ENCODE data around the gene WDR33. TPM values are rescaled to one million over a fixed set of nuclear protein-coding genes. Genes with fewer than 3 reads are reported as not detected.

Gene WDR33
- total and polyA plus RNA-seq, 9 of the 15 experiments (the other 6 are each of a cell fraction or from before 2014, with no cell fraction given) = 24.2 to 57.4 (median 38.4) TPM

DNA sequence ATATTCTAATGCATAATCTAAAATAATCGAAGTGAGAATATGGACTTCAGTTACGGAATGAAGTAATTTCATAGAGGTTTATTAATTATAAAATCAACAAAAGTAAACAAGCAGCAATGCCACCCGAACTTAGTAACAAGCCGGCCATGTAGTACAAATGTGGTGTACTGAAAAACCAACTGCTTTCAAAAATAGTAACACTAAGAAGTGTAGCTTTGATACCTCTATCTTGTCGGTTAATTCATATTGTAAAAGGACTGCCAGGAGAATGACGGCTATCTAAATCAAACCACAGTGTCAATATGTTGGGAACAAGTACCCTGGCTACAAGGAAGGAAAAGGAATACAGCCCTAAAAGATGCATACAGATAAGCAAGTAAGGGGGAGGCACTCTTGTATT lies 48.5 kb downstream of the WDR33 start (continued):
- TF ChIP-seq, protein P1, sequence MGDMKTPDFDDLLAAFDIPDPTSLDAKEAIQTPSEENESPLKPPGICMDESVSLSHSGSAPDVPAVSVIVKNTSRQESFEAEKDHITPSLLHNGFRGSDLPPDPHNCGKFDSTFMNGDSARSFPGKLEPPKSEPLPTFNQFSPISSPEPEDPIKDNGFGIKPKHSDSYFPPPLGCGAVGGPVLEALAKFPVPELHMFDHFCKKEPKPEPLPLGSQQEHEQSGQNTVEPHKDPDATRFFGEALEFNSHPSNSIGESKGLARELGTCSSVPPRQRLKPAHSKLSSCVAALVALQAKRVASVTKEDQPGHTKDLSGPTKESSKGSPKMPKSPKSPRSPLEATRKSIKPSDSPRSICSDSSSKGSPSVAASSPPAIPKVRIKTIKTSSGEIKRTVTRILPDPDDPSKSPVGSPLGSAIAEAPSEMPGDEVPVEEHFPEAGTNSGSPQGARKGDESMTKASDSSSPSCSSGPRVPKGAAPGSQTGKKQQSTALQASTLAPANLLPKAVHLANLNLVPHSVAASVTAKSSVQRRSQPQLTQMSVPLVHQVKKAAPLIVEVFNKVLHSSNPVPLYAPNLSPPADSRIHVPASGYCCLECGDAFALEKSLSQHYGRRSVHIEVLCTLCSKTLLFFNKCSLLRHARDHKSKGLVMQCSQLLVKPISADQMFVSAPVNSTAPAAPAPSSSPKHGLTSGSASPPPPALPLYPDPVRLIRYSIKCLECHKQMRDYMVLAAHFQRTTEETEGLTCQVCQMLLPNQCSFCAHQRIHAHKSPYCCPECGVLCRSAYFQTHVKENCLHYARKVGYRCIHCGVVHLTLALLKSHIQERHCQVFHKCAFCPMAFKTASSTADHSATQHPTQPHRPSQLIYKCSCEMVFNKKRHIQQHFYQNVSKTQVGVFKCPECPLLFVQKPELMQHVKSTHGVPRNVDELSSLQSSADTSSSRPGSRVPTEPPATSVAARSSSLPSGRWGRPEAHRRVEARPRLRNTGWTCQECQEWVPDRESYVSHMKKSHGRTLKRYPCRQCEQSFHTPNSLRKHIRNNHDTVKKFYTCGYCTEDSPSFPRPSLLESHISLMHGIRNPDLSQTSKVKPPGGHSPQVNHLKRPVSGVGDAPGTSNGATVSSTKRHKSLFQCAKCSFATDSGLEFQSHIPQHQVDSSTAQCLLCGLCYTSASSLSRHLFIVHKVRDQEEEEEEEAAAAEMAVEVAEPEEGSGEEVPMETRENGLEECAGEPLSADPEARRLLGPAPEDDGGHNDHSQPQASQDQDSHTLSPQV (IDR thresholded peaks at IDR 0.05) = no peak
- no peak for TF ChIP-seq RBM15 (IDR thresholded peaks at IDR 0.05; ENCODE audit: insufficient read depth, low read length)
- no peak for TF ChIP-seq PYGO2 (tag; IDR thresholded peaks at IDR 0.05)
- no peak for TF ChIP-seq ZNF551 (CRISPR knock-in tag; IDR thresholded peaks at IDR 0.05)
- TF ChIP-seq, protein P2, sequence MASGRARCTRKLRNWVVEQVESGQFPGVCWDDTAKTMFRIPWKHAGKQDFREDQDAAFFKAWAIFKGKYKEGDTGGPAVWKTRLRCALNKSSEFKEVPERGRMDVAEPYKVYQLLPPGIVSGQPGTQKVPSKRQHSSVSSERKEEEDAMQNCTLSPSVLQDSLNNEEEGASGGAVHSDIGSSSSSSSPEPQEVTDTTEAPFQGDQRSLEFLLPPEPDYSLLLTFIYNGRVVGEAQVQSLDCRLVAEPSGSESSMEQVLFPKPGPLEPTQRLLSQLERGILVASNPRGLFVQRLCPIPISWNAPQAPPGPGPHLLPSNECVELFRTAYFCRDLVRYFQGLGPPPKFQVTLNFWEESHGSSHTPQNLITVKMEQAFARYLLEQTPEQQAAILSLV (tag; IDR thresholded peaks at IDR 0.05) = no peak
- TF ChIP-seq, protein P3, sequence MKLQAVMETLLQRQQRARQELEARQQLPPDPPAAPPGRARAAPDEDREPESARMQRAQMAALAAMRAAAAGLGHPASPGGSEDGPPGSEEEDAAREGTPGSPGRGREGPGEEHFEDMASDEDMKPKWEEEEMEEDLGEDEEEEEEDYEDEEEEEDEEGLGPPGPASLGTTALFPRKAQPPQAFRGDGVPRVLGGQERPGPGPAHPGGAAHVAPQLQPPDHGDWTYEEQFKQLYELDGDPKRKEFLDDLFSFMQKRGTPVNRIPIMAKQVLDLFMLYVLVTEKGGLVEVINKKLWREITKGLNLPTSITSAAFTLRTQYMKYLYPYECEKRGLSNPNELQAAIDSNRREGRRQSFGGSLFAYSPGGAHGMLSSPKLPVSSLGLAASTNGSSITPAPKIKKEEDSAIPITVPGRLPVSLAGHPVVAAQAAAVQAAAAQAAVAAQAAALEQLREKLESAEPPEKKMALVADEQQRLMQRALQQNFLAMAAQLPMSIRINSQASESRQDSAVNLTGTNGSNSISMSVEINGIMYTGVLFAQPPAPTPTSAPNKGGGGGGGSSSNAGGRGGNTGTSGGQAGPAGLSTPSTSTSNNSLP (IDR thresholded peaks at IDR 0.05; ENCODE audit: borderline replicate concordance, low read depth, low read length) = no peak
- TF ChIP-seq JUND (IDR thresholded peaks at IDR 0.05; ENCODE audit: borderline replicate concordance, low read depth, low read length) = no peak
- no peak for TF ChIP-seq JUND (tag; IDR thresholded peaks at IDR 0.05; ENCODE audit: borderline replicate concordance, low read depth, low read length)
- TF ChIP-seq ZNF143 (CRISPR knock-in tag; IDR thresholded peaks at IDR 0.05) = no peak
- TF ChIP-seq, protein P4, sequence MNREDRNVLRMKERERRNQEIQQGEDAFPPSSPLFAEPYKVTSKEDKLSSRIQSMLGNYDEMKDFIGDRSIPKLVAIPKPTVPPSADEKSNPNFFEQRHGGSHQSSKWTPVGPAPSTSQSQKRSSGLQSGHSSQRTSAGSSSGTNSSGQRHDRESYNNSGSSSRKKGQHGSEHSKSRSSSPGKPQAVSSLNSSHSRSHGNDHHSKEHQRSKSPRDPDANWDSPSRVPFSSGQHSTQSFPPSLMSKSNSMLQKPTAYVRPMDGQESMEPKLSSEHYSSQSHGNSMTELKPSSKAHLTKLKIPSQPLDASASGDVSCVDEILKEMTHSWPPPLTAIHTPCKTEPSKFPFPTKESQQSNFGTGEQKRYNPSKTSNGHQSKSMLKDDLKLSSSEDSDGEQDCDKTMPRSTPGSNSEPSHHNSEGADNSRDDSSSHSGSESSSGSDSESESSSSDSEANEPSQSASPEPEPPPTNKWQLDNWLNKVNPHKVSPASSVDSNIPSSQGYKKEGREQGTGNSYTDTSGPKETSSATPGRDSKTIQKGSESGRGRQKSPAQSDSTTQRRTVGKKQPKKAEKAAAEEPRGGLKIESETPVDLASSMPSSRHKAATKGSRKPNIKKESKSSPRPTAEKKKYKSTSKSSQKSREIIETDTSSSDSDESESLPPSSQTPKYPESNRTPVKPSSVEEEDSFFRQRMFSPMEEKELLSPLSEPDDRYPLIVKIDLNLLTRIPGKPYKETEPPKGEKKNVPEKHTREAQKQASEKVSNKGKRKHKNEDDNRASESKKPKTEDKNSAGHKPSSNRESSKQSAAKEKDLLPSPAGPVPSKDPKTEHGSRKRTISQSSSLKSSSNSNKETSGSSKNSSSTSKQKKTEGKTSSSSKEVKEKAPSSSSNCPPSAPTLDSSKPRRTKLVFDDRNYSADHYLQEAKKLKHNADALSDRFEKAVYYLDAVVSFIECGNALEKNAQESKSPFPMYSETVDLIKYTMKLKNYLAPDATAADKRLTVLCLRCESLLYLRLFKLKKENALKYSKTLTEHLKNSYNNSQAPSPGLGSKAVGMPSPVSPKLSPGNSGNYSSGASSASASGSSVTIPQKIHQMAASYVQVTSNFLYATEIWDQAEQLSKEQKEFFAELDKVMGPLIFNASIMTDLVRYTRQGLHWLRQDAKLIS (CRISPR knock-in tag; IDR thresholded peaks at IDR 0.05) = no peak
- TF ChIP-seq XRCC3 (IDR thresholded peaks at IDR 0.05) = no peak
- TF ChIP-seq ZFPM2 (CRISPR knock-in tag; IDR thresholded peaks at IDR 0.05) = no peak
- no peak for TF ChIP-seq MEF2D (tag; conservative IDR thresholded peaks at IDR 0.05; ENCODE audit: low read depth)
- TF ChIP-seq CREM (IDR thresholded peaks at IDR 0.05; ENCODE audit: low read depth) = no peak
